ENCODE measurements around the gene MKNK1.

MKNK1 gene

DNA sequence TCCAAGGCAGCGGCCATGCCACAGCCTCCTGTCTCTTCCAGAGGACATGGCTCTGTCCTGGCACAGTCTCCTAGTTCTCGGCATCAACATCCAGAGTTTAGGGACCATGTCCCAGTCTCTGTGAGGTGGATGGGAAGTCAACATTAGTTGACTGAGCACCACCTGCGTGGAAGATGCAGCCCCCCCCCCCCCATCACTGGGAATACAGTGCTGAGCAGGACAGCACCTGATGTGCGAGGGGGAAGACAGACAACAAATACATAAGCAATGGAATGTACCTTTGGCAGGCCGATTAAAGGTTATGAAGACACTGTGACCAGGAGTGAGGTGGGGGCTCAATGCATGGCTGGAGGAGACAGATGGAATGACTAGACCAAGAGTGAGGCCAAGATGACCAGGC lies 79.2 kb downstream of the MKNK1 start:
- no peak overlapping the region for H3K27ac ChIP-seq (replicated peaks)
- H3K4me3 ChIP-seq (replicated peaks; ENCODE audit: insufficient read depth, low read length), result no peak overlapping the region
- H3K27me3 ChIP-seq (ENCODE audit: insufficient read depth, poor library complexity, severe bottlenecking), result peaks cover 11% of the 10 kb centered on the region
- DNase-seq (ENCODE audit: low read depth in 1 of 2, low spot score in 1 of 2), result no peak
- TF ChIP-seq CTCF (IDR thresholded peaks at IDR 0.05; ENCODE audit: insufficient read depth, low read length) (no peak), GABPA (IDR thresholded peaks at IDR 0.05; ENCODE audit: low read depth) (no peak), POLR2AphosphoS5 (IDR thresholded peaks at IDR 0.05; ENCODE audit: low read depth) (no peak), SPI1 (IDR thresholded peaks at IDR 0.05; ENCODE audit: borderline replicate concordance, low read depth) (no peak), REST (IDR thresholded peaks at IDR 0.05; ENCODE audit: insufficient replicate concordance, low read depth) (no peak)

- no peak for DNase-seq (ENCODE audit: low read depth in 1 of 2, low spot score in 1 of 2)
- Histone ChIP-seq H3K4me3 (replicated peaks; ENCODE audit: insufficient read depth, low read length) (no peak overlapping the region), H3K27ac (replicated peaks) (no peak overlapping the region), H3K27me3 (ENCODE audit: insufficient read depth, poor library complexity, severe bottlenecking) (peaks cover 11% of the 10 kb centered on the region)
- TF ChIP-seq GABPA (IDR thresholded peaks at IDR 0.05; ENCODE audit: low read depth), result no peak
- TF ChIP-seq SPI1 (IDR thresholded peaks at IDR 0.05; ENCODE audit: borderline replicate concordance, low read depth), result no peak
- TF ChIP-seq REST (IDR thresholded peaks at IDR 0.05; ENCODE audit: insufficient replicate concordance, low read depth), result no peak
- TF ChIP-seq CTCF (IDR thresholded peaks at IDR 0.05; ENCODE audit: insufficient read depth, low read length), result no peak
- no peak for TF ChIP-seq POLR2AphosphoS5 (IDR thresholded peaks at IDR 0.05; ENCODE audit: low read depth)
Measured at GRCh38 chr1:46523496-46524353, 80.3 kb downstream of the MKNK1 start.

- no peak overlapping the region for H3K27ac ChIP-seq (replicated peaks)
- peaks cover 11% of the 10 kb centered on the region for H3K27me3 ChIP-seq (ENCODE audit: insufficient read depth, poor library complexity, severe bottlenecking)
- no peak for DNase-seq (ENCODE audit: low read depth in 1 of 2, low spot score in 1 of 2)
- TF ChIP-seq CTCF (IDR thresholded peaks at IDR 0.05; ENCODE audit: insufficient read depth, low read length) (no peak), REST (IDR thresholded peaks at IDR 0.05; ENCODE audit: insufficient replicate concordance, low read depth) (no peak)
- H3K4me3 ChIP-seq (replicated peaks; ENCODE audit: insufficient read depth, low read length), result no peak overlapping the region
Measured at GRCh38 chr1:46522969-46523320, 81.1 kb downstream of the MKNK1 start.

Measured in HL-60 (cell line).